H1 (cell line): ENCODE measurements around the gene RAB11FIP3. TPM values are rescaled to one million over a fixed set of nuclear protein-coding genes. Genes with fewer than 3 reads are reported as not detected.

ENCODE experiments used
- CTCF ChIA-PET: fragments of 300-600 bp; sonication (Branson Sonifier 250); formaldehyde crosslinking; loops from one replicate; lab custom pipeline; 2021; ENCODE audit not compliant: partially characterized antibody; lab: Charles Lee
- POLR2A ChIA-PET: fragments of 300-600 bp; sonication (Branson Sonifier 250); formaldehyde crosslinking; loops from one replicate; lab custom pipeline; 2021; ENCODE audit warnings: inconsistent platforms; ENCODE audit not compliant: partially characterized antibody; lab: Charles Lee
- DNase-seq, 2 experiments: peaks; one replicate each; pipeline versions ENCODE4 v3.0.0 to v3.0.0-alpha.2; 2010 to 2022; ENCODE audit warnings: low spot score in 2 of 2, low read depth in 1 of 2, mixed read lengths in 1 of 2
- FAIRE-seq: peaks from 2 replicates; lab custom pipeline; 2011; peaks lifted over from hg19 to GRCh38; lab: Jason Lieb, UNC
- H2AFZ ChIP-seq: 2 replicates; pipeline ENCODE4 v1.8.1; 2012; ENCODE audit warnings: low read length, inconsistent platforms
- H2AK5ac ChIP-seq: 2 replicates; pipeline ENCODE4 v1.6.1; 2013; ENCODE audit warnings: low read depth, low read length
- H2BK120ac ChIP-seq: replicated peaks from 2 replicates; pipeline ENCODE3; 2013; ENCODE audit warnings: low read depth, low read length, inconsistent platforms
- H2BK12ac ChIP-seq: 2 replicates; pipeline ENCODE4 v1.6.1; 2013; ENCODE audit warnings: low read depth, low read length
- H2BK15ac ChIP-seq: 2 replicates; pipeline ENCODE4 v1.6.1; 2013; ENCODE audit warnings: low read length
- H2BK20ac ChIP-seq: 2 replicates; pipeline ENCODE4 v1.6.1; 2013; ENCODE audit warnings: low read length
- H2BK5ac ChIP-seq: 2 replicates; pipeline ENCODE4 v1.6.1; 2013; ENCODE audit warnings: low read depth, low read length
- H3K14ac ChIP-seq: 2 replicates; pipeline ENCODE4 v1.6.1; 2013; ENCODE audit warnings: inconsistent platforms; ENCODE audit not compliant: insufficient read length
- H3K18ac ChIP-seq: 2 replicates; pipeline ENCODE4 v1.6.1; 2013; ENCODE audit warnings: low read length; ENCODE audit errors: extremely low read depth
- H3K23ac ChIP-seq: 2 replicates; pipeline ENCODE4 v1.6.1; 2013; ENCODE audit warnings: inconsistent platforms; ENCODE audit not compliant: insufficient read length
- H3K23me2 ChIP-seq: 2 replicates; pipeline ENCODE4 v1.6.1; 2013; ENCODE audit warnings: low read depth, low read length
- H3K27ac ChIP-seq: 2 replicates; pipeline ENCODE4 v1.6.1; 2011; ENCODE audit warnings: low read depth, low read length, inconsistent platforms
- H3K27me3 ChIP-seq, 4 experiments: replicated peaks in 1 of 4; 1 replicate in 1 of 4; 2 replicates in 3 of 4; pipeline versions ENCODE4 v1.6.1 to v1.8.1; 2011 to 2013; ENCODE audit warnings: low read length in 3 of 4, mild to moderate bottlenecking in 3 of 4, inconsistent platforms in 2 of 4, mixed read lengths in 2 of 4, moderate library complexity in 1 of 4; ENCODE audit not compliant: control insufficient read depth in 3 of 4, insufficient read depth in 3 of 4; ENCODE audit errors: extremely low read depth in 1 of 4
- H3K36me3 ChIP-seq, 4 experiments: 2 replicates each; pipeline versions ENCODE4 v1.6.1 to v1.8.1; 2011 to 2013; ENCODE audit warnings: mild to moderate bottlenecking in 4 of 4, low read length in 3 of 4, moderate library complexity in 2 of 4, control low read depth in 1 of 4, inconsistent platforms in 1 of 4; ENCODE audit not compliant: insufficient read depth in 4 of 4, control insufficient read depth in 2 of 4
- H3K4ac ChIP-seq: replicated peaks from 2 replicates; pipeline ENCODE3; 2013; ENCODE audit warnings: low read length, low read depth, mixed read lengths, inconsistent platforms; ENCODE audit not compliant: insufficient read length
- H3K4me1 ChIP-seq, 4 experiments: replicated peaks in 1 of 4; 1 replicate in 1 of 4; 2 replicates in 3 of 4; pipeline versions ENCODE4 v1.6.1 to v1.8.1; 2011 to 2013; ENCODE audit warnings: low read length in 3 of 4, inconsistent platforms in 2 of 4, mixed read lengths in 1 of 4; ENCODE audit not compliant: insufficient read depth in 4 of 4, control insufficient read depth in 3 of 4
- H3K4me2 ChIP-seq, 2 experiments: 2 replicates each; pipeline versions ENCODE4 v1.6.1 to v1.8.1; 2011 to 2013; ENCODE audit warnings: low read depth in 2 of 2, low read length in 2 of 2, control low read depth in 1 of 2, inconsistent platforms in 1 of 2, mild to moderate bottlenecking in 1 of 2; ENCODE audit not compliant: insufficient read depth in 1 of 2
- H3K4me3 ChIP-seq, 4 experiments: fragments of 200-600, 300-600 bp in 1 of 4; sonication (generic), shearing (Covaris generic), sonication (Bioruptor Twin) in 1 of 4; 2 replicates each; pipeline versions ENCODE4 v1.5.1 to v1.8.1; 2011 to 2016; ENCODE audit warnings: low read length in 4 of 4, low read depth in 3 of 4, control low read depth in 2 of 4, inconsistent platforms in 2 of 4, mild to moderate bottlenecking in 2 of 4, mixed read lengths in 1 of 4, moderate library complexity in 1 of 4; ENCODE audit not compliant: insufficient read depth in 2 of 4; ENCODE audit errors: extremely low read depth in 1 of 4
- H3K56ac ChIP-seq: replicated peaks from 2 replicates; pipeline ENCODE3; 2013; ENCODE audit warnings: low read depth, mild to moderate bottlenecking, mixed read lengths, low read length, inconsistent platforms; ENCODE audit not compliant: insufficient read length
- H3K79me1 ChIP-seq: 2 replicates; pipeline ENCODE4 v1.6.1; 2013; ENCODE audit warnings: low read depth, low read length, control low read depth
- H3K79me2 ChIP-seq, 2 experiments: 2 replicates each; pipeline versions ENCODE4 v1.6.1 to v1.8.1; 2012 to 2013; ENCODE audit warnings: low read length in 2 of 2, mild to moderate bottlenecking in 2 of 2, inconsistent platforms in 1 of 2; ENCODE audit not compliant: insufficient read depth in 2 of 2, control insufficient read depth in 1 of 2
- H3K9ac ChIP-seq, 4 experiments: replicated peaks in 1 of 4; 1 replicate in 1 of 4; 2 replicates in 3 of 4; pipeline versions ENCODE4 v1.6.1 to v1.8.1; 2011 to 2013; ENCODE audit warnings: low read depth in 3 of 4, low read length in 3 of 4, control low read depth in 2 of 4, mild to moderate bottlenecking in 2 of 4, moderate library complexity in 2 of 4, inconsistent platforms in 1 of 4; ENCODE audit errors: extremely low read depth in 1 of 4
- H3K9me3 ChIP-seq, 2 experiments: 2 replicates each; pipeline versions ENCODE4 v1.6.1 to v1.8.1; 2012 to 2013; ENCODE audit warnings: mild to moderate bottlenecking in 2 of 2, moderate library complexity in 2 of 2, control low read depth in 1 of 2, inconsistent platforms in 1 of 2, low read depth in 1 of 2, low read length in 1 of 2, mixed read lengths in 1 of 2; ENCODE audit not compliant: insufficient read depth in 2 of 2
- H4K20me1 ChIP-seq, 2 experiments: replicated peaks in 1 of 2; 2 replicates each; pipeline versions ENCODE3 to v1.8.1; 2011 to 2013; ENCODE audit warnings: inconsistent platforms in 2 of 2, low read length in 2 of 2, mild to moderate bottlenecking in 1 of 2; ENCODE audit not compliant: insufficient read depth in 2 of 2, control insufficient read depth in 1 of 2
- H4K5ac ChIP-seq: 2 replicates; pipeline ENCODE4 v1.6.1; 2013; ENCODE audit warnings: low read length, low read depth, mixed read lengths, inconsistent platforms; ENCODE audit not compliant: insufficient read length
- H4K8ac ChIP-seq: 2 replicates; pipeline ENCODE4 v1.8.0; 2013; ENCODE audit warnings: mild to moderate bottlenecking, moderate library complexity, low read length, inconsistent platforms; ENCODE audit not compliant: insufficient read depth; ENCODE audit errors: extremely low read depth
- H4K91ac ChIP-seq: replicated peaks from 2 replicates; pipeline ENCODE3; 2013; ENCODE audit warnings: low read length, mixed read lengths, inconsistent platforms; ENCODE audit not compliant: insufficient read length
- CBX5 ChIP-seq: fragments of 300-800, 300-1000 bp; sonication (generic); IDR thresholded peaks from 2 replicates; pipeline ENCODE4 v1.7.1; 2016; ENCODE audit warnings: antibody characterized with exemption, low read length, low read depth
- HDAC2 ChIP-seq, 2 experiments: fragments of 300-600 bp in 1 of 2; sonication (generic) in 1 of 2; IDR thresholded peaks; 2 replicates each; pipeline ENCODE4 v1.6.1; 2011 to 2012; ENCODE audit warnings: low read depth in 2 of 2, low read length in 2 of 2, mild to moderate bottlenecking in 2 of 2, moderate library complexity in 2 of 2, borderline replicate concordance in 1 of 2, inconsistent platforms in 1 of 2
- KDM5A ChIP-seq: fragments of 200-600 bp; IDR thresholded peaks from 2 replicates; pipeline ENCODE4 v1.7.1; 2012; ENCODE audit warnings: mild to moderate bottlenecking, low read length, inconsistent platforms, mixed read lengths
- NANOG ChIP-seq: IDR thresholded peaks from 2 replicates; pipeline ENCODE4 v1.6.1; 2011; ENCODE audit warnings: low read length, low read depth, mild to moderate bottlenecking, inconsistent platforms; ENCODE audit not compliant: insufficient read depth, poor library complexity, severe bottlenecking
- NRF1 ChIP-seq: IDR thresholded peaks from 2 replicates; pipeline ENCODE4 v1.6.1; 2011; ENCODE audit warnings: mild to moderate bottlenecking, low read depth, low read length, improper control_type of control experiment
- POLR2AphosphoS5 ChIP-seq: IDR thresholded peaks from 2 replicates; pipeline ENCODE4 v1.6.1; 2011; ENCODE audit warnings: low read depth, low read length
- RAD21 ChIP-seq, 2 experiments: IDR thresholded peaks in 1 of 2; conservative IDR thresholded peaks in 1 of 2; 2 replicates each; pipeline ENCODE4 v1.6.1; 2011; ENCODE audit warnings: low read depth in 2 of 2, low read length in 2 of 2, improper control_type of control experiment in 1 of 2, inconsistent platforms in 1 of 2, mild to moderate bottlenecking in 1 of 2, moderate library complexity in 1 of 2
- WGBS, 2 experiments: shearing (Covaris generic) in 1 of 2; methylation state at CpG; one replicate each; pipeline versions ENCODE4 v1.1.6 to v1.1.7; 2013 to 2015; ENCODE audit warnings: low lambda C conversion rate in 2 of 2, mixed read lengths in 2 of 2, inconsistent platforms in 1 of 2, low coverage in 1 of 2, missing lambda C conversion rate in 1 of 2; ENCODE audit not compliant: insufficient replicate concordance in 2 of 2, insufficient coverage in 1 of 2, insufficient read length in 1 of 2; ENCODE audit errors: extremely low coverage in 1 of 2, missing lambda C conversion rate in 1 of 2; 5-methylcytosine and 5-hydroxymethylcytosine counted together
- polyA plus RNA-seq, 7 experiments: library from polyadenylated mRNA; depleted of rRNA in 3 of 7; stranded (reverse) in 5 of 7; unstranded in 2 of 7; fragments of >200 nt in 5 of 7; fragments of 200-250 nt in 2 of 7; gene quantifications; 1 replicate in 5 of 7; 2 replicates in 1 of 7; 4 replicates in 1 of 7; pipeline versions ENCODE4 v1.2.1 to v1.2.3, GENCODE V29; 2011 to 2013; ENCODE audit warnings: missing spikeins in 2 of 7, mixed read lengths in 2 of 7
- total RNA-seq: library from RNA; stranded (reverse); fragmentation: NEBNext Ultra II Directional; extraction: Animal tissue kit (Norgen Biotek cat#: 25700); gene quantifications from 2 replicates; pipeline ENCODE4 v1.2.1, GENCODE V29; 2021
- TF ChIP-seq, protein P1 (sequence below), 3 experiments: IDR thresholded peaks; 1 replicate in 2 of 3; 2 replicates in 1 of 3; pipeline versions ENCODE4 v1.5.1 to v1.6.1; 2011; ENCODE audit warnings: low read length in 3 of 3, mild to moderate bottlenecking in 3 of 3, inconsistent platforms in 2 of 3, low read depth in 1 of 3, moderate library complexity in 1 of 3; ENCODE audit not compliant: insufficient read depth in 1 of 3; ENCODE audit errors: control extremely low read depth in 1 of 3

RAB11FIP3 gene
- total and polyA plus RNA-seq, 2 of the 8 experiments (the other 6 are each of a cell fraction or from before 2014, with no cell fraction given) = 9.3 to 35.2 TPM

GRCh38 chr16:533391-534123 is 108.1 kb downstream of the RAB11FIP3 start:
- peaks cover 0 to 9% (median 5%) of the 10 kb centered on the region in 4 experiments; a peak in 5 of 7 replicates for H3K4me1 ChIP-seq
- ChIA-PET POLR2A (interaction anchor here (1.1 to 1.7 kb wide), 2 partner anchors 22 to 105 kb away, joined by 4 read pairs; no protein-coding TSS in a partner anchor), CTCF (interaction anchor here (0.6 to 3.0 kb wide), 16 partner anchors 8 to 326 kb away, joined by 3 to 14 read pairs (median 4); no protein-coding TSS in a partner anchor)
- H3K9me3 ChIP-seq = no peaks in the 10 kb centered on the region
- H2BK5ac ChIP-seq = no peak overlapping the region
- H4K5ac ChIP-seq = no peak overlapping the region
- H3K27ac ChIP-seq = no peak overlapping the region; the same call in 1 of the 2 replicates
- H3K18ac ChIP-seq = no peak overlapping the region
- H3K36me3 ChIP-seq = no peaks in the 10 kb centered on the region; a peak in 2 of 8 replicates
- H4K91ac ChIP-seq = no peak overlapping the region
- H3K4ac ChIP-seq = no peak overlapping the region
- DNase-seq (no peak), FAIRE-seq (no peak)
- no peak overlapping the region for H3K56ac ChIP-seq
- H2BK15ac ChIP-seq = no peak overlapping the region
- no peak overlapping the region for H3K4me3 ChIP-seq
- no peak overlapping the region for H2AFZ ChIP-seq
- H4K8ac ChIP-seq = peak overlapping the region; percentile 28; the same call in 1 of the 2 replicates
- H4K20me1 ChIP-seq = peaks cover 15 to 47% of the 10 kb centered on the region in 2 experiments
- TF ChIP-seq, protein P1, sequence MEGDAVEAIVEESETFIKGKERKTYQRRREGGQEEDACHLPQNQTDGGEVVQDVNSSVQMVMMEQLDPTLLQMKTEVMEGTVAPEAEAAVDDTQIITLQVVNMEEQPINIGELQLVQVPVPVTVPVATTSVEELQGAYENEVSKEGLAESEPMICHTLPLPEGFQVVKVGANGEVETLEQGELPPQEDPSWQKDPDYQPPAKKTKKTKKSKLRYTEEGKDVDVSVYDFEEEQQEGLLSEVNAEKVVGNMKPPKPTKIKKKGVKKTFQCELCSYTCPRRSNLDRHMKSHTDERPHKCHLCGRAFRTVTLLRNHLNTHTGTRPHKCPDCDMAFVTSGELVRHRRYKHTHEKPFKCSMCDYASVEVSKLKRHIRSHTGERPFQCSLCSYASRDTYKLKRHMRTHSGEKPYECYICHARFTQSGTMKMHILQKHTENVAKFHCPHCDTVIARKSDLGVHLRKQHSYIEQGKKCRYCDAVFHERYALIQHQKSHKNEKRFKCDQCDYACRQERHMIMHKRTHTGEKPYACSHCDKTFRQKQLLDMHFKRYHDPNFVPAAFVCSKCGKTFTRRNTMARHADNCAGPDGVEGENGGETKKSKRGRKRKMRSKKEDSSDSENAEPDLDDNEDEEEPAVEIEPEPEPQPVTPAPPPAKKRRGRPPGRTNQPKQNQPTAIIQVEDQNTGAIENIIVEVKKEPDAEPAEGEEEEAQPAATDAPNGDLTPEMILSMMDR (IDR thresholded peaks at IDR 0.05; ENCODE audit: control extremely low read depth in 1 of 3, insufficient read depth in 1 of 3, low read depth in 1 of 3, low read length in 3 of 3) = peak in 1 of 3 experiments; percentile 1; a peak in 1 of 4 replicates
- TF ChIP-seq POLR2AphosphoS5 (no peak), CBX5 (no peak), NRF1 (no peak), NANOG (no peak), HDAC2 (IDR thresholded peaks at IDR 0.05; ENCODE audit: borderline replicate concordance in 1 of 2, low read depth in 2 of 2, low read length in 2 of 2) (no peak), RAD21 (IDR thresholded peaks at IDR 0.05 in 1 of 2, conservative IDR thresholded peaks at IDR 0.05 in 1 of 2; ENCODE audit: low read depth in 2 of 2, low read length in 2 of 2) (no peak), KDM5A (no peak)
- TF ChIP-seq, all 59 proteins: peak for 1
- Histone ChIP-seq H3K9ac (no peak overlapping the region), H2BK20ac (no peak overlapping the region), H3K4me2 (no peak overlapping the region), H2AK5ac (no peak overlapping the region), H3K27me3 (no peaks in the 10 kb centered on the region), H2BK120ac (no peak overlapping the region), H3K14ac (no peak overlapping the region), H3K23ac (no peak overlapping the region), H3K79me2 (peaks cover 6 to 56% of the 10 kb centered on the region in 2 experiments; a peak in 3 of 4 replicates), H3K23me2 (no peaks in the 10 kb centered on the region; the same call in 1 of the 2 replicates), H3K79me1 (peaks cover 22% of the 10 kb centered on the region), H2BK12ac (no peak overlapping the region)
- WGBS, 2 experiments = 91% methylated on average over 25 of the region's 30 CpGs; no CpG with 5 or more reads in 1 of the 2 experiments
